ENCODE data around the gene DDR2.

DNA sequence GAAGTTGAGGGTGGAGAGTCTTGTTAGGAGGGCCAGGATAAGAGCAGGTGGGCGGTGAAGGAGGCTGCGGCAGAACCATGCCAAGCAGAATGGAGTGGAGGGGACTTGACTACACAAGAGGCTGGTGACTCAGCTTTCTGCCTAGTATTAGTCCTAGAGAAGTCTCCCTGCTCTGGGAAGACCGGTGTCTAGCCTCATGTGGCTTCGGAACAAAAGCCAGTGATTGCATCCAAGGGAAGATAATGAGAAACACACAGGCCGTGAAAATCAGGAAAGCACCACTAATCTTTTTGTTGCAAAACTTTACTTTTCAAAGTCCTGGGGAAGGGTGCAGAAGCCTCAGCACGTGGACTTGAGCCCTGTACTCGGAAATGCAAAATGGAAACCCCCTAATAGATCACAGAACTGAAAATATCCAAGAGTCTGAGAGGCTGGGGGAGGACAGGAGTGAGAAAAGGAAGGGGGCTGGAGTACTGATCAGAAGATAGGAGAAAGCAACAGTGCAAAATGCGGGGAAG lies 31.4 kb downstream of the DDR2 start:
- no peak for TF ChIP-seq POLR2A (IDR thresholded peaks at IDR 0.05)
- TF ChIP-seq CTCF (IDR thresholded peaks at IDR 0.05) = no peak
